ENCODE results near the gene ANTKMT. TPM values are rescaled to one million over a fixed set of nuclear protein-coding genes. Genes with fewer than 3 reads are reported as not detected.
A peak's percentile ranks its signal among the peaks of the same experiment; 100 is the strongest.

Gene ANTKMT
- total RNA-seq, 1 donor from 2014 or later = 42.4 TPM

DNA sequence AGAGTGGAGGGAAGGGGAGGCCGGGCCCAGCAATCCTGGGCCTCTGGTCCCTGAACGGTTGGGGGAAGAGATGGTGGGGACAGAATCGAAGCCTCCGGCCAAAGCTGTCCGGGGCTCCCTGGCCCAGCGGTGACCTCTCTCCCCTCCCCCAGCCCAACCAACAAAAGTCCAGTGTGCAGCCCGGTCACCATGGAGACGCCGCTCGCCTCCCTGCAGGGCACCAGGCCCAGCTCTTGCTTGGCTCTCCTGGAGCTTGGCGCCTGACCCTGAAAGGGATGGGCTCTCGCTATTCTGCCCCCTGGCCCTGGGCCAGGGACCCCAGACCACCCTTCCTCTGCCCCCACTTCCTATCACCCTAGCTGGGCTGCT, 4.8 kb upstream of the ANTKMT start:
- DNase-seq (ENCODE audit: low read depth) = no peak
- no peaks in the 10 kb centered on the region for H3K36me3 ChIP-seq (ENCODE audit: control insufficient read depth, insufficient read depth, low read length)

DNA sequence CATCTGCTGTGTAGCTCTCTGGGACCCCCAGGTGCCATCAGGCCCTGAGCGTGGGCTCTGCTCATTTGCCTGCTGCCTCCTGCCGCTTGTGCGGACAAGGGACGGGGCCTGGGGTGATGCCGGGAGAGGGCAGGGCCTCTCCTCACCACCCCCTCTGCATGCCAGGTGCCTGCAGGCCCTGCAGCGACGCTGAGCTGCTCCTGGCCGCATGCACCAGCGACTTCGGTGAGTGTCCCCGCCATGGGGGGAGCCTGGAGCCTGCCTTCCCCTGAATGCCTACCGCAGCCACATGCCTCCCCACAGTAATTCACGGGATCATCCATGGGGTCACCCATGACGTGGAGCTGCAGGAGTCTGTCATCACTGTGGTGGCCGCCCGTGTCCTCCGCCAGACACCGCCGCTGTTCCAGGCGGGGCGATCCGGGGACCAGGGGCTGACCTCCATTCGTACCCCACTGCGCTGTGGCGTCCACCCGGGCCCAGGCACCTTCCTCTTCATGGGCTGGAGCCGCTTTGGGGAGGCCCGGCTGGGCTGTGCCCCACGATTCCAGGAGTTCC, 4.1 kb upstream of the ANTKMT start:
- Histone ChIP-seq H3K4me3 (ENCODE audit: low read depth, low read length) (no peak overlapping the region), H3K27me3 (ENCODE audit: control insufficient read depth, insufficient read depth, low read length) (no peaks in the 10 kb centered on the region), H3K36me3 (ENCODE audit: control insufficient read depth, insufficient read depth, low read length) (no peaks in the 10 kb centered on the region)
- DNase-seq (ENCODE audit: low read depth) = no peak
- TF ChIP-seq, protein P1, sequence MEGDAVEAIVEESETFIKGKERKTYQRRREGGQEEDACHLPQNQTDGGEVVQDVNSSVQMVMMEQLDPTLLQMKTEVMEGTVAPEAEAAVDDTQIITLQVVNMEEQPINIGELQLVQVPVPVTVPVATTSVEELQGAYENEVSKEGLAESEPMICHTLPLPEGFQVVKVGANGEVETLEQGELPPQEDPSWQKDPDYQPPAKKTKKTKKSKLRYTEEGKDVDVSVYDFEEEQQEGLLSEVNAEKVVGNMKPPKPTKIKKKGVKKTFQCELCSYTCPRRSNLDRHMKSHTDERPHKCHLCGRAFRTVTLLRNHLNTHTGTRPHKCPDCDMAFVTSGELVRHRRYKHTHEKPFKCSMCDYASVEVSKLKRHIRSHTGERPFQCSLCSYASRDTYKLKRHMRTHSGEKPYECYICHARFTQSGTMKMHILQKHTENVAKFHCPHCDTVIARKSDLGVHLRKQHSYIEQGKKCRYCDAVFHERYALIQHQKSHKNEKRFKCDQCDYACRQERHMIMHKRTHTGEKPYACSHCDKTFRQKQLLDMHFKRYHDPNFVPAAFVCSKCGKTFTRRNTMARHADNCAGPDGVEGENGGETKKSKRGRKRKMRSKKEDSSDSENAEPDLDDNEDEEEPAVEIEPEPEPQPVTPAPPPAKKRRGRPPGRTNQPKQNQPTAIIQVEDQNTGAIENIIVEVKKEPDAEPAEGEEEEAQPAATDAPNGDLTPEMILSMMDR (IDR thresholded peaks at IDR 0.05; ENCODE audit: insufficient read depth, low read length, poor library complexity, severe bottlenecking) = no peak

More for the DNA sequence above, 4.8 kb upstream of the ANTKMT start:
- TF ChIP-seq, protein P1 (IDR thresholded peaks at IDR 0.05; ENCODE audit: insufficient read depth, low read length, poor library complexity, severe bottlenecking) = no peak
- H3K4me3 ChIP-seq (ENCODE audit: low read depth, low read length) = peak overlapping the region; percentile 55
- peaks cover 2% of the 10 kb centered on the region for H3K27me3 ChIP-seq (ENCODE audit: control insufficient read depth, insufficient read depth, low read length)

DNA sequence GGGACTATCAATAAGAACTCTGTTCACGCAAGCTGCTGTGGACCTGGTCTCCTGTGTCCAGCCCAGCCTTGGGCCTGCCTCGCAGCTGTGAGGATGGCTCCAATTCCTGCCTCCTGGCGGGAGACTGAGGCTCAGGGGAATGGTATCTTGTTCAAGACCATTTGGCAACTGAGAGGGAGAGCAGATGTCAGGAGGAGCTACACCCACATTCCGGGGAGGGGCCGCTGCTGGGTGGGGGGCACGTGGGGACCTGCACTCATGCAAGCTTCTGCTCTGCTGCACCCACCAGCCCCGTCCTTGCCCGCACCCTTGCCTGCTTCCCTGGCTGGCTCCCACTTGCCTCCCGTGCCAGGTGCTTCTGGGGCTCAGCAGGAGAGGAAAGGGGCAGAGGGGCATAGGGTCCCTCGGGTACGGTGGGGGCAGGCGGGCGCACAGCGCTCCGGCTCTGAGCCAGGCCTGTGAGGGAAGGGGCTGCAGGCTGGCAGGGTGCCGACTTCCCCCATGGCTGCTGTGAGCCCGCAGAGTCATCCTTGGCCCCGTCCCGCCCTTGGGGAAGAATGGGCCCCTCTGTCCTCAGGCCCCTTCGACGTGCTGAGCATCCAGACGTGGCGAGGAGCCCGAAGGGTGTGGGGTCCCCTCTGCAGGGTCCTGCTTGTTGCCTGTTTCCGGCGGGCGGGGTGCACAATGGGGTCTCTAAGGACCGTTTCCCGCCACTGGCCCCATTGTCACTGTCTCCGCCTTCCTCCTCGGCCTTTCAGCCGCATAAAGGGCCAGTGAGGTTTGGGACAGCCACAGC, 3.3 kb upstream of the ANTKMT start:
- TF ChIP-seq, protein P1 (IDR thresholded peaks at IDR 0.05; ENCODE audit: insufficient read depth, low read length, poor library complexity, severe bottlenecking) = no peak
- Histone ChIP-seq H3K4me3 (ENCODE audit: low read depth, low read length) (no peak overlapping the region), H3K36me3 (ENCODE audit: control insufficient read depth, insufficient read depth, low read length) (no peaks in the 10 kb centered on the region), H3K27me3 (ENCODE audit: control insufficient read depth, insufficient read depth, low read length) (no peaks in the 10 kb centered on the region)
- no peak for DNase-seq (ENCODE audit: low read depth)

DNA sequence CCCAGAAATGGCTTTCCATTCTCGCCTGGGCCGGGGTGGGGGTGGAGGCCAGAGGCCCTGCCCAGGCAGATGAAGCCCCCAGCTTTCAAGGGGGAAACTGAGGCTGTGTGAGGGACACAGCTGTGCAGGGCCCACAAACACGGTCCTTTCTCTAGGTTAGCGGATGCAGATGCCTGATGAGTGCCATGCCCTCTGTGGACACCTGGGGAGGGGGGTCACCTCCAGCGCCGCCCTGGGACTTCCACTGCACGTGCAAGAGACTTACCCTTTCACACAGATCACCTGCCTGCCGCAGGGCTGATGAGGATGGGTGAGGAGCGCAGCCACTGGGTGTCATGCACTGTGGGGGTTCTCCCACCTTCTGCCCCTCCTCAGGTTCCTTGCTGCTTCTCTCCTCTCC, 2.6 kb upstream of the ANTKMT start:
- TF ChIP-seq, protein P1 (IDR thresholded peaks at IDR 0.05; ENCODE audit: insufficient read depth, low read length, poor library complexity, severe bottlenecking) = no peak
- H3K27me3 ChIP-seq (ENCODE audit: control insufficient read depth, insufficient read depth, low read length) = no peaks in the 10 kb centered on the region
- no peak overlapping the region for H3K4me3 ChIP-seq (ENCODE audit: low read depth, low read length)
- H3K36me3 ChIP-seq (ENCODE audit: control insufficient read depth, insufficient read depth, low read length) = no peaks in the 10 kb centered on the region
- DNase-seq (ENCODE audit: low read depth) = no peak

DNA sequence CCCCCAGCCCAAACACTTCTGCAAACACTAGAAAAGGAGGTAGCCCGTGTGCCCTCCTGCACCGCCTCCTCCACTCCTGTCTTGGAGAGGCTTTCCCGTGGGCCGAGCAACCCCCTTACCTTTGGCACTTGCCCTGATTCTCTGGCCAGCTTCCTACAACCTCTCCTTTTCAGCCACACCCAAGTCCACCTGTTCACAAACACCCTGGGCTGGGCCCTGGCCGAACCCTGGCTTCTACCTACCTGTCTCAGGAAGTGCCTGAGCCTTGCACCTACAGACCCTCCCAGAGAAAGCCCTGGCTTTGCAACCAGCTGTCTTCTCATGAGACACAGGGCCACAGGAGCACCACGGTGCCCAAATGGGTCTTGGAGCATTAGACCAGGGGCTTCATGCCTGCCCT, 2.0 kb upstream of the ANTKMT start:
- no peak for DNase-seq (ENCODE audit: low read depth)
- no peak overlapping the region for H3K4me3 ChIP-seq (ENCODE audit: low read depth, low read length)
- no peaks in the 10 kb centered on the region for H3K27me3 ChIP-seq (ENCODE audit: control insufficient read depth, insufficient read depth, low read length)
- TF ChIP-seq, protein P1 (IDR thresholded peaks at IDR 0.05; ENCODE audit: insufficient read depth, low read length, poor library complexity, severe bottlenecking) = no peak
- H3K36me3 ChIP-seq (ENCODE audit: control insufficient read depth, insufficient read depth, low read length) = no peaks in the 10 kb centered on the region
